Panc1 (cell line): ENCODE measurements around the gene CRADD.

Experiments
- CTCF ChIP-seq: fragments of 450-650 bp; IDR thresholded peaks from 2 replicates; pipeline ENCODE4 v1.5.1; 2017; ENCODE audit warnings: mild to moderate bottlenecking
- POLR2AphosphoS5 ChIP-seq: IDR thresholded peaks from 2 replicates; pipeline ENCODE4 v1.6.1; 2012; ENCODE audit warnings: mild to moderate bottlenecking, low read depth, low read length, moderate library complexity
- REST ChIP-seq, 2 experiments: IDR thresholded peaks; 2 replicates each; pipeline ENCODE4 v1.6.1; 2011 to 2012; ENCODE audit warnings: low read depth in 2 of 2, control low read depth in 1 of 2, low read length in 1 of 2, mild to moderate bottlenecking in 1 of 2, moderate library complexity in 1 of 2; ENCODE audit not compliant: insufficient read depth in 1 of 2
- SIN3A ChIP-seq: IDR thresholded peaks from 2 replicates; pipeline ENCODE4 v1.6.1; 2012; ENCODE audit warnings: low read depth, mild to moderate bottlenecking, low read length, moderate library complexity, borderline replicate concordance; ENCODE audit not compliant: insufficient read depth
- TCF7L2 ChIP-seq: IDR thresholded peaks from 2 replicates; pipeline ENCODE4 v1.6.1; 2011; ENCODE audit warnings: mild to moderate bottlenecking, low read depth, low read length, inconsistent platforms

- TF ChIP-seq CTCF (no peak), REST (IDR thresholded peaks at IDR 0.05; ENCODE audit: insufficient read depth in 1 of 2, low read depth in 2 of 2, low read length in 1 of 2) (no peak), POLR2AphosphoS5 (no peak), SIN3A (no peak), TCF7L2 (no peak)
These were observed 202.6 kb downstream of the CRADD start for GRCh38 chr12:93879476-93880421.
